ENCODE data around the gene ACOXL. TPM values are rescaled to one million over a fixed set of nuclear protein-coding genes. Genes with fewer than 3 reads are reported as not detected.

ACOXL gene
- total RNA-seq, 4 donors from 2014 or later = 1.2 to 10.6 (median 2.1) TPM

DNA sequence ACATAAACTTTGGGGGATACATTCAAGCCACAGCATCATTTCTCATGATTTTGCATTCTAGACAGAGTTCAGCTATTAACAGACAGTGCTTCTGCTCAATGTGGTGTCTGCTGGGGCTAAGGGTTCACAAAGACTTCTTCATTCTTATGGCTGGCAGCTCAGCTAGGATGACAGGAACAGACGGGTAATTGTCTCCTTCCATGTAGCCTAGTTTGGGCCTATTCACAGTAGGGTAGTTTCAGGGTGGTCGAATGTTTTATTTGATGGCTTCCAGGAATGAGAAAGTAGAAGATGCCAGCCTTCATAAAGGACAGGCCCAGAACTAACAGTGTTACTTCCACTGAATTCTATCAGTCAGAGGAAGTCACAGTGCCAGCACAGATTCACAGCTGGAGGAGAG is 362.3 kb downstream of the ACOXL start:
- no peak for DNase-seq
- H3K4me1 ChIP-seq = no peaks in the 10 kb centered on the region
- no peaks in the 10 kb centered on the region for H3K36me3 ChIP-seq
- H3K27me3 ChIP-seq = no peaks in the 10 kb centered on the region
- H3K4me3 ChIP-seq (replicated peaks in 1 of 3) = no peak overlapping the region
- H3K9me3 ChIP-seq = no peaks in the 10 kb centered on the region
- no peak overlapping the region for H3K27ac ChIP-seq
- no peak for TF ChIP-seq POLR2A (IDR thresholded peaks at IDR 0.05)
- TF ChIP-seq, protein P1, sequence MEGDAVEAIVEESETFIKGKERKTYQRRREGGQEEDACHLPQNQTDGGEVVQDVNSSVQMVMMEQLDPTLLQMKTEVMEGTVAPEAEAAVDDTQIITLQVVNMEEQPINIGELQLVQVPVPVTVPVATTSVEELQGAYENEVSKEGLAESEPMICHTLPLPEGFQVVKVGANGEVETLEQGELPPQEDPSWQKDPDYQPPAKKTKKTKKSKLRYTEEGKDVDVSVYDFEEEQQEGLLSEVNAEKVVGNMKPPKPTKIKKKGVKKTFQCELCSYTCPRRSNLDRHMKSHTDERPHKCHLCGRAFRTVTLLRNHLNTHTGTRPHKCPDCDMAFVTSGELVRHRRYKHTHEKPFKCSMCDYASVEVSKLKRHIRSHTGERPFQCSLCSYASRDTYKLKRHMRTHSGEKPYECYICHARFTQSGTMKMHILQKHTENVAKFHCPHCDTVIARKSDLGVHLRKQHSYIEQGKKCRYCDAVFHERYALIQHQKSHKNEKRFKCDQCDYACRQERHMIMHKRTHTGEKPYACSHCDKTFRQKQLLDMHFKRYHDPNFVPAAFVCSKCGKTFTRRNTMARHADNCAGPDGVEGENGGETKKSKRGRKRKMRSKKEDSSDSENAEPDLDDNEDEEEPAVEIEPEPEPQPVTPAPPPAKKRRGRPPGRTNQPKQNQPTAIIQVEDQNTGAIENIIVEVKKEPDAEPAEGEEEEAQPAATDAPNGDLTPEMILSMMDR (IDR thresholded peaks at IDR 0.05) = no peak
- 88 to 93% methylated on average over 2 of the region's 2 CpGs for WGBS, 2 donors
- intact Hi-C loops (cut with DNase I) = loop anchor here (10.0 kb wide), 1 partner anchor 270 kb away; no protein-coding TSS in a partner anchor

DNA sequence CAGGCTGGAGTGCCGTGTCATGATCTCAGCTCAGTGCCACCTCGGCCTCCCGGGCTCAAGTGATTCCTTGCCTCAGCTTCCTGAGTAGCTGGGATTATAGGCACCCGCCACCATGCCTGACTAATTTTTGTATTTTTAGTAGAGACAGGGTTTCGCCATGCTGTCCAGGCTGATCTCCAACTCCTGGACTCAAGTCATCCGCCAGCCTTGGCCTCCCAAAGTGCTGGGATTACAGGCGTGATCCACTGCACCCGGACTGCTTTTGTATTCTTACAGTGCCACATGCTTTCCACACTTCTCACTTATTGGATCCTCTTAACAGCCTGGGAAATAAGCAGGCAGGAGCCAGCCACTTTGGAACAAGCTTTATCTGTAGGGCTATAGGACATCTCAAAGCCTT is 363.1 kb downstream of the ACOXL start:
- H3K4me1 ChIP-seq = no peaks in the 10 kb centered on the region
- 36 to 44% methylated on average over 8 of the region's 8 CpGs for WGBS, 2 donors
- intact Hi-C loops (cut with DNase I) = loop anchor here (10.0 kb wide), 1 partner anchor 271 kb away; no protein-coding TSS in a partner anchor
- H3K27ac ChIP-seq = peak overlapping the region in 2 of 3 donors; percentile 21 to 61
- no peak for TF ChIP-seq POLR2A (IDR thresholded peaks at IDR 0.05)
- TF ChIP-seq, protein P1 (IDR thresholded peaks at IDR 0.05) = no peak
- H3K36me3 ChIP-seq = no peaks in the 10 kb centered on the region
- no peak overlapping the region for H3K4me3 ChIP-seq (replicated peaks in 1 of 3)
- no peaks in the 10 kb centered on the region for H3K9me3 ChIP-seq
- peak; percentile 81 to 86 for DNase-seq
- H3K27me3 ChIP-seq = no peaks in the 10 kb centered on the region

DNA sequence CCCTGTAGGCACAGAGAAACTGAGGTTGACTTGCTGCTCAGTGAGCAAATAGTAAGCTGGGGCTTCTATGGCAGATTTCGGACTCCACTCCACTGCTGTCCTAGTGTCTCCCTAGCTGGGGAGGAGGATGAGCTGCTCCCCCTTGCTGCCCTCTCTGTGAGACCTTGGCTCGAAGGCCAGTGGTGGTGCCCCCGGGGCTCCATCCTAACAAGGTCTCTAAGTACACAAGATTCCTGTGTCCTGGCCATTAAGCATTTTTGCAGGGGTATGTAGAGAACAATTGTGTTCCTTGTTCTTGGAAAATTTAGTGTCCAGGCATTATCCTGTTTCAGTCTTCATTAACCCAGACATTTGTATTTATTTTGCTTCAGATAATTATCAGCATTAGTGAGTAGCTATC is 367.0 kb downstream of the ACOXL start:
- TF ChIP-seq, protein P1 (IDR thresholded peaks at IDR 0.05) = no peak
- no peak for TF ChIP-seq POLR2A (IDR thresholded peaks at IDR 0.05)
- 85 to 86% methylated on average over 3 of the region's 3 CpGs for WGBS, 2 donors
- intact Hi-C loops (cut with DNase I) = loop anchor here (10.0 kb wide), 1 partner anchor 275 kb away; no protein-coding TSS in a partner anchor
- no peak overlapping the region for H3K27ac ChIP-seq
- H3K4me3 ChIP-seq (replicated peaks in 1 of 3) = no peak overlapping the region
- H3K36me3 ChIP-seq = no peaks in the 10 kb centered on the region
- H3K27me3 ChIP-seq = no peaks in the 10 kb centered on the region
- no peaks in the 10 kb centered on the region for H3K4me1 ChIP-seq
- H3K9me3 ChIP-seq = no peaks in the 10 kb centered on the region
- DNase-seq = no peak

DNA sequence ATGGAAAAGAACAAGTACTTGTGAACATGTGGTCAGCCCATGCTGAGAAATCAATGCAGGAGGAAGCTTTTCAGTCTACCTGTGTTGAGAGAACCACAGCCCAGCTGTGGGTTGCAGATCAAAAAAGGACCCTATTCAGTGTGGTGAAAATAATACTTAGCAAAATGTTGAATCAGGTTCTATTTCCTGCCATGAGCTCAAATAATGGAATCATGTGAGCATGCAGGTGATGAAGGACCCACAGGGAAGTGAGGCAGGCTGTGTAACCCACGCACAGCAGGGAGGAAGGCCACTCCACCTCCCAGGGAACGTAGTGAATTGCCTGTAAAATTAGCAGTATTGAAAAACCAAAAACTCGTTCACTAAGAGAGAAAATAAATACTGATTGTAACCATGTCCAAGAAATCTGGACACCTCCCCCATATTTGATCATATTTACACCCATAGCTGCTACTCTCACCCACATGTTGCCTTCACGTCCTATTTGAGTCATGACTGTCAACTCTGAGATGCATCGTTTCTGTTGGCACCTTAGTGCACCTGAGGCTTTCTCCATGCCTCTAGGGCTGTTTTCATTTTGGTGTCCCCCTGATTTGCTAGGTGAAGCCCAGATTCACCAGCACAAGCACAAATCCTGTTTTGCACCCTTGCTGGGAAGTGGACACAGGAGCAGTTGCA is 367.9 kb downstream of the ACOXL start:
- no peaks in the 10 kb centered on the region for H3K9me3 ChIP-seq
- H3K27ac ChIP-seq = no peak overlapping the region
- TF ChIP-seq, protein P1 (IDR thresholded peaks at IDR 0.05) = no peak
- TF ChIP-seq POLR2A (IDR thresholded peaks at IDR 0.05) = no peak
- no peaks in the 10 kb centered on the region for H3K36me3 ChIP-seq
- H3K27me3 ChIP-seq = no peaks in the 10 kb centered on the region
- WGBS, 2 donors = 93 to 98% methylated on average over 5 of the region's 5 CpGs
- H3K4me1 ChIP-seq = no peaks in the 10 kb centered on the region
- H3K4me3 ChIP-seq (replicated peaks in 1 of 3) = no peak overlapping the region
- DNase-seq = no peak
- intact Hi-C loops (cut with DNase I) = no loop called here

DNA sequence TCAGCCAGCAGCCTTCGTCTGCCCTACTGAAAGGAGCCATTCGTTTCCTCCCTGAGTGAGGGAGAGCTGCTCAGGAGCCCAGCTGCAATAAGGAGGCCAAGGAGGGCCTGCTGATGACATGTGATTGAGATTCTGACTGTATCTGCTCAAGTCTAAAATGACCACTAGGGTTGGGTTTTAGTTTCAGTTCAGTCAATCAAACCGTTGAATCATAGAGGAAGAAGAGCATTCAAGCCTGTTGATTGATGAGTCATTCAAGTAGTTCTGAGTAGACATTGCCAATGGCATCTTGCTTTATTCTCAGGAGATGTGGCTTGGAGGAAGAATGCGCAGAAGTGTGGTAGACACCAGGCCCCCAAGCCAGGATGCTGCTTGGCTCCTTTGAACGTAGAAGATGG is 368.4 kb downstream of the ACOXL start:
- intact Hi-C loops (cut with DNase I) = no loop called here
- Histone ChIP-seq H3K36me3 (no peaks in the 10 kb centered on the region), H3K4me1 (no peaks in the 10 kb centered on the region), H3K9me3 (no peaks in the 10 kb centered on the region), H3K27ac (no peak overlapping the region), H3K27me3 (no peaks in the 10 kb centered on the region), H3K4me3 (replicated peaks in 1 of 3) (no peak overlapping the region)
- 73 to 89% methylated on average over 5 of the region's 5 CpGs for WGBS, 2 donors
- TF ChIP-seq POLR2A (IDR thresholded peaks at IDR 0.05) = no peak
- TF ChIP-seq, protein P1 (IDR thresholded peaks at IDR 0.05) = no peak
- DNase-seq = no peak
